Activated T-cell treated with anti-CD3 and anti-CD28 coated beads, Interleukin-2, amount 50 U/mL, for 72 hours (primary cell): Measurements from ENCODE around the gene CAMK1D. TPM values are rescaled to one million over a fixed set of nuclear protein-coding genes. Genes with fewer than 3 reads are reported as not detected.

ENCODE experiments used
- ATAC-seq, 2 donors: fragments of 150-1000 bp; cut with Tn5 transposase; replicated peaks in 1 of 2; 2 replicates each; pipeline ENCODE4 v1.10.0; 2021; ENCODE audit warnings: moderate library complexity in 2 of 2, mild to moderate bottlenecking in 1 of 2
- DNase-seq, 2 donors: peaks; one replicate each; pipeline ENCODE4 v3.0.0; 2021 to 2022; ENCODE audit warnings: mixed read lengths in 1 of 2
- H3K27ac Mint-ChIP-seq: one replicate; pipeline ENCODE4 v1.8.0; 2022; ENCODE audit warnings: mild to moderate bottlenecking, moderate library complexity, mixed read lengths
- H3K27me3 Mint-ChIP-seq: one replicate; pipeline ENCODE4 v1.8.0; 2022; ENCODE audit warnings: low read depth, mixed read lengths
- H3K36me3 Mint-ChIP-seq, 2 donors: one replicate each; pipeline ENCODE4 v1.8.0; 2022; ENCODE audit warnings: mixed read lengths in 2 of 2, mild to moderate bottlenecking in 1 of 2; ENCODE audit not compliant: insufficient read depth in 2 of 2
- H3K4me1 Mint-ChIP-seq: one replicate; pipeline ENCODE4 v1.8.0; 2022; ENCODE audit warnings: low read depth, mixed read lengths
- H3K4me3 Mint-ChIP-seq, 2 donors: one replicate each; pipeline ENCODE4 v1.8.0; 2022; ENCODE audit warnings: mild to moderate bottlenecking in 2 of 2, mixed read lengths in 2 of 2, moderate library complexity in 2 of 2
- H3K9me3 Mint-ChIP-seq, 2 donors: one replicate each; pipeline ENCODE4 v1.8.0; 2022; ENCODE audit warnings: mixed read lengths in 2 of 2
- total RNA-seq, 2 donors: library from RNA; stranded (reverse); gene quantifications; one replicate each; pipeline ENCODE4 v1.2.3, GENCODE V29; 2022

The CAMK1D gene
- total RNA-seq, 2 donors from 2014 or later: 19.9 to 25.3 TPM

DNA sequence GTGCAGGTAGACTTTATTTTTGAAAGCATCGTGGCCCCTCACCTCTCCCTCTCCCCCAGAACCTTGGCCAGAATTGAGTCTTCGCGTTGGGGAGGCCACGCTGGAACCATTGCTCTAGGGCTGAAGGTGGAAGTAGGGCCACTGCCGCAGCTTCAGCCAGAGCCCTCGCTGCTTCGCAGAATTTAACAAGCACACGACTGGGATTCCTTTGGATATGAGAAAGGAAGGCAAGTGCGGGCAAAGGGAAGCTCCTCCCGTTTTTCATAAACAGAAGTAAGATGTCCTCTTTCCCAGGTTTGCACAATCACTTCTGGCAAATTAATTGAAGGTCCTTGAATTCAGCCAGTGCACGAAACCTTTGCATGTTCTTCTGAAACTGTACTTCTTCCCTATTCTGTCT, 484.1 kb downstream of the CAMK1D start:
- H3K9me3 Mint-ChIP-seq: no peaks in the 10 kb centered on the region

DNA sequence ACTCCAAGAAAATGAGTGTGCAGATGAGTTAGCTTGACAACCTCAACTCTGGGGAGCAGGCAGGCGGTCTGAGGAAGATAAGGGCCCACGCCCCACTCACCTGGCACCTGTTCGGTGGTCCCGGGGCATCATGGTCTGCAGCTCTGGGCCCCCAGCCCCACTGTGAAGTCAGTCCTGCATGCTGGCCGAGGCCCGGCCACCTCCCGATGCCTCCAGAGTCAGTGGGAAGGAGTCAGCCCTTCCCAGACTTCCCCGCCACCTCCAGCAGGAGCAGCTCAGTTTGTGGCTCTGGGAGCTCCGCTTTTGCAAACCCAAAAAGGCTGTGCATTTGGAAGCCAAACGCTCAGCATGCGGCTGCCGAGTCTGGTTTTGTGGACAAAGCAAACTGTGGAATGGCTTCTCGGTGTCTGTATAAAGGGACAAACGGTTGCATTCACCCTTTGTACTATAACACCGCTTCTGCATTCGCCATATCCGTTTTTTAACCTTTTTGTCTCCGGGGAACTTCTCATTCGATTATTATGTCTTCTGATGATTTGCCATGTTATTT, 484.8 kb downstream of the CAMK1D start:
- Mint-ChIP-seq H3K4me1 (no peaks in the 10 kb centered on the region), H3K9me3 (no peaks in the 10 kb centered on the region), H3K36me3 (peaks cover 0 to 2% of the 10 kb centered on the region in 2 donors), H3K27ac (no peak overlapping the region), H3K27me3 (no peaks in the 10 kb centered on the region), H3K4me3 (no peak overlapping the region)
- ATAC-seq: no peak
- DNase-seq: no peak

More for the DNA sequence above, 484.1 kb downstream of the CAMK1D start:
- no peak for ATAC-seq
- H3K4me1 Mint-ChIP-seq: no peaks in the 10 kb centered on the region
- H3K27me3 Mint-ChIP-seq: no peaks in the 10 kb centered on the region
- H3K27ac Mint-ChIP-seq: no peak overlapping the region
- no peak overlapping the region for H3K4me3 Mint-ChIP-seq
- no peak for DNase-seq
- peaks cover 0 to 3% of the 10 kb centered on the region in 2 donors for H3K36me3 Mint-ChIP-seq

GRCh38 chr10:12834721-12835120, 485.4 kb downstream of the CAMK1D start:
- no peak overlapping the region for H3K4me3 Mint-ChIP-seq
- no peaks in the 10 kb centered on the region for H3K9me3 Mint-ChIP-seq
- ATAC-seq: no peak
- no peaks in the 10 kb centered on the region for H3K27me3 Mint-ChIP-seq
- H3K4me1 Mint-ChIP-seq: no peaks in the 10 kb centered on the region
- no peak for DNase-seq
- peaks cover 0 to under 1% of the 10 kb centered on the region in 2 donors for H3K36me3 Mint-ChIP-seq
- H3K27ac Mint-ChIP-seq: no peak overlapping the region

DNA sequence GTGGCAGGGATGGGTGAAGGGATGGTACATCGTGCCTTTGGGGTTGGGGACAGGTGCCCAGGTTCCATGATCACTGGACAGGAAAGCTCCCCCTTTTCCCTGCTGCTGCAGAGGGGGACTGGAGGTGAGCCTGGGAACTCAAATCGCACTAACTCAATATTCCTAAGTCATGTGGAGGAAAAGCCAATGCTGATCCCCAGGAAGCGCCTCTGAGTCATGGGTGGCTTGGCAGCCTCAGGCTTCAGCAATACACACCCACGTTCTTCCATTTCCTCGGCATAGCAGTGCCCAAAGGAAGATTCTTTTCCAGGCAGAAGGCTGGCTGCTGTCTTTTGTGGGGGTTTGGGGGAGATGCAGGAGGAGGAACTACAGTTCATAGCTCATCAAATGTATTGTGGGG, 486.4 kb downstream of the CAMK1D start:
- Mint-ChIP-seq H3K4me3 (no peak overlapping the region), H3K27ac (no peak overlapping the region), H3K36me3 (no peaks in the 10 kb centered on the region), H3K9me3 (no peaks in the 10 kb centered on the region), H3K4me1 (no peaks in the 10 kb centered on the region), H3K27me3 (no peaks in the 10 kb centered on the region)
- no peak for ATAC-seq
- DNase-seq: no peak

GRCh38 chr10:12838366-12838765, 489.0 kb downstream of the CAMK1D start:
- H3K4me1 Mint-ChIP-seq: no peaks in the 10 kb centered on the region
- H3K27ac Mint-ChIP-seq: no peak overlapping the region
- ATAC-seq (no peak), DNase-seq (no peak)
- H3K27me3 Mint-ChIP-seq: no peaks in the 10 kb centered on the region
- no peaks in the 10 kb centered on the region for H3K9me3 Mint-ChIP-seq
- H3K36me3 Mint-ChIP-seq: no peaks in the 10 kb centered on the region
- H3K4me3 Mint-ChIP-seq: no peak overlapping the region

DNA sequence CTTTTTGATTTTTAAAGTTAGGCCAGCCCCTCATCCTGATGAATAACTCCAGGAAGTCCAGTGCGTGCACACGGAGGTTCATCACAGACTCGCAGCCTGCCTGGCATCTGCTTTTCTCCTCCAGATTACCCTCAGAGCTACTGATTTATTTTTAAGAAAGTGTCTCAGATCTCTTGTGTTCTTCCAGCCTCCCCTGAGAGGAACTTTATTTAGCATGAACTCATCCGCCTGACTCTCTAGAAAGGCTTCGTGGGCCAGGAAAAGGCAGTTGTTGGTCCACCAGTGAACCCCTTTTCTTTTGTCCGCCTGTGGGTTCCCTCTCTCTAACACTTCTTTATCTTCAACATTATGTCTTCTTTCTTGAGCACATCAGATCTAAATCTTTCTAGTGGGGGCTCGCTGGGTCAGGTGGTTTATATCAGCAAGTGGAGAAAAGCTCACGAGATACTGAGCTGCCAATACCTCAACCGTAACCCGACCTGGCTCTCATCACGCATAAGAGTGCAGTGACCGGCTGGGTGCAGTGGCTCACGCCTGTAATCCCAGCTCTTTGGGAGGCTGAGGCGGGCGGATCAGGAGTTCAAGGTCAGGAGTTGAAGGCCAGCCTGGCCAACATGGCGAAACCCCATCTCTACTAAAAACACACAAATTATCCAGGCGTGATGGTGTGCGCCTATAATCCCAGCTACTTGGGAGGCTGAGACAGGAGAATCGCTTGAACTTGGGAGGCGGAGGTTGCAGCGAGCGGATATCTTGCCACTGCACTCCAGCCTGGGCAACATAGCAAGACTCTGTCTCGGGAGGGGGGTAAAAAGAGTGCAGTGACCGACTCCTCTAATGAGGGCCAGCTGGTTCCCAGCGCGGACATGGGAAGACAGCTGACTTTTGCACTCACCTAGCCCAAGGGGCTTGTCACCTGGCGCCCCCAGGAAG, 489.9 kb downstream of the CAMK1D start:
- no peaks in the 10 kb centered on the region for H3K36me3 Mint-ChIP-seq
- no peaks in the 10 kb centered on the region for H3K4me1 Mint-ChIP-seq
- no peak for ATAC-seq
- no peak overlapping the region for H3K27ac Mint-ChIP-seq
- no peaks in the 10 kb centered on the region for H3K27me3 Mint-ChIP-seq
- no peaks in the 10 kb centered on the region for H3K9me3 Mint-ChIP-seq
- no peak overlapping the region for H3K4me3 Mint-ChIP-seq
- no peak for DNase-seq

DNA sequence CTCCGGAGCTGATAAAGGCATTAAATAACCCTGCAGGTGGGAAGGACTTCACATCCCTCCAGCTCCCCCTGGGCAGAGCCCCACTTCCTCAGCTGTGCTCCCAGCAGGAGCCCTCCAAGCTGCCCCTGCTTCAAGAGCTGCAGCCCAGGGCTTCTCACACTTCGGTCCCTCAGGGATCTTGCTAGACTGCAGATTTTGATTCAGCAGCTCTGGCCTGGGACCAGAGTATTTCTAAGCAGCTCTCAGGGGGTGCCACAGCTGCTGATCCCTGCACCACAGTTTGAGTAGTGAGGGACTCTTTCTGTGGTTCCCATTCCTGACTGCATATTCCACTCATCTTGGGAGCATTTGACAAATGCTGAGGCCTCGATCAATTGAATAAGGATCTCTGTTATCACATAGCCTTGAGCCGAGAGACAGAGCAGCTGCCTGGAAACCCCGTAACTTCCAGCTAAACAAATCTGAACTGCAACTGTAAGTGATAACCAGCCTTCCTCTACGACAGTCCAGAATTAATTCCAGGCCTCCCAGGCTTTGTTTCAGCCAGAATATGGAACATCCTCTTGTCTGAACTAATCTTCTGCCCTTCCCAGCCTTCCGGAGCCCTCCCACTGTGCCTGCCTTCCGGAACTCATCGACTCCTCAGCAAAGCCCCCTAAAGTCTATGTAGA, 490.7 kb downstream of the CAMK1D start:
- ATAC-seq (no peak), DNase-seq (no peak)
- H3K36me3 Mint-ChIP-seq: no peaks in the 10 kb centered on the region
- no peak overlapping the region for H3K27ac Mint-ChIP-seq
- H3K4me3 Mint-ChIP-seq: no peak overlapping the region
- no peaks in the 10 kb centered on the region for H3K4me1 Mint-ChIP-seq
- no peaks in the 10 kb centered on the region for H3K9me3 Mint-ChIP-seq
- H3K27me3 Mint-ChIP-seq: peaks cover 6% of the 10 kb centered on the region

DNA sequence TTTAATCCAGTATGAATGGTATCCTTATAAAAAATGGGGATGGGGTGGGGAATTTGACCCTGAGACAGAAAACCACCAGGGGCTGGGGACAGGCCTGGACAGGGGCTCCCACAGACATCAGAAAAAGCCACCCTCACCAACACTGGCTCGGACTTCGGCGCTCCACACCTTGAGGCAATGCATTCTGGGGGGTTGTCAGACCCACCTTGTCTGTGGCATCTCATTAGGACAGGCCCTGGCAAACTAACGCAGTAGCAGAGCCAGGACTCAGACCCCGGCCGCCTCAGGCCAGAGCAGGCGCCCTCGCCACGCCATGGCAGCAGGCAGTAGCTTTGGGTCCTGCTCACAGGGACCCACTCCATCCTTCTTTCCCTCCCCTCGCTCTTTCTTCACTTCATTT, 492.1 kb downstream of the CAMK1D start:
- no peak overlapping the region for H3K4me3 Mint-ChIP-seq
- H3K27me3 Mint-ChIP-seq: peaks cover 9% of the 10 kb centered on the region
- H3K27ac Mint-ChIP-seq: no peak overlapping the region
- no peaks in the 10 kb centered on the region for H3K9me3 Mint-ChIP-seq
- DNase-seq: no peak
- H3K36me3 Mint-ChIP-seq: no peaks in the 10 kb centered on the region
- H3K4me1 Mint-ChIP-seq: no peaks in the 10 kb centered on the region
- ATAC-seq: no peak

GRCh38 chr10:12841826-12842225, 492.5 kb downstream of the CAMK1D start:
- DNase-seq: no peak
- no peaks in the 10 kb centered on the region for H3K9me3 Mint-ChIP-seq
- peak overlapping the region; percentile 13 for H3K27ac Mint-ChIP-seq
- H3K27me3 Mint-ChIP-seq: peaks cover 11% of the 10 kb centered on the region
- H3K4me3 Mint-ChIP-seq: no peak overlapping the region
- no peaks in the 10 kb centered on the region for H3K4me1 Mint-ChIP-seq
- no peaks in the 10 kb centered on the region for H3K36me3 Mint-ChIP-seq
- no peak for ATAC-seq

DNA sequence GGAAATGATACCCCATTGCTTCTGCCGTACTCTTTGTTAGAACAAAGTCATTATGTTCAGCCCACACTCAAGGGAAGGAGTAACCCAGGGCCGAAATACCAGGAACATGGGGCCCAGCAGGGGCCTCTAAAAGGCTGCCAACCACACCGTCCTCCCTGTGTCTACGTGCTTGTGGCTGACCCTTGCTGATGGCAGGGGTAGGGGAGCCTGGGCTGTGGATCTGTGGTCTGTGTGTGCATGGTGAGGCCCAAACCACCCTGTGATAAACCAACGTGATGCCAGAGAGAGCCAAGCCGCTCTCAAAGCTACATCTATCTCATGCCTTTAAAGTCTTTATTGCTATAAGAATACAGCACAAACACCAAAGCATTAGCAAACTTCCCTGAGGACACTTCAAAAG, 493.0 kb downstream of the CAMK1D start:
- Mint-ChIP-seq H3K9me3 (no peaks in the 10 kb centered on the region), H3K27me3 (peaks cover 15% of the 10 kb centered on the region), H3K36me3 (no peaks in the 10 kb centered on the region), H3K4me3 (no peak overlapping the region), H3K27ac (no peak overlapping the region), H3K4me1 (no peaks in the 10 kb centered on the region)
- ATAC-seq (no peak), DNase-seq (no peak)

DNA sequence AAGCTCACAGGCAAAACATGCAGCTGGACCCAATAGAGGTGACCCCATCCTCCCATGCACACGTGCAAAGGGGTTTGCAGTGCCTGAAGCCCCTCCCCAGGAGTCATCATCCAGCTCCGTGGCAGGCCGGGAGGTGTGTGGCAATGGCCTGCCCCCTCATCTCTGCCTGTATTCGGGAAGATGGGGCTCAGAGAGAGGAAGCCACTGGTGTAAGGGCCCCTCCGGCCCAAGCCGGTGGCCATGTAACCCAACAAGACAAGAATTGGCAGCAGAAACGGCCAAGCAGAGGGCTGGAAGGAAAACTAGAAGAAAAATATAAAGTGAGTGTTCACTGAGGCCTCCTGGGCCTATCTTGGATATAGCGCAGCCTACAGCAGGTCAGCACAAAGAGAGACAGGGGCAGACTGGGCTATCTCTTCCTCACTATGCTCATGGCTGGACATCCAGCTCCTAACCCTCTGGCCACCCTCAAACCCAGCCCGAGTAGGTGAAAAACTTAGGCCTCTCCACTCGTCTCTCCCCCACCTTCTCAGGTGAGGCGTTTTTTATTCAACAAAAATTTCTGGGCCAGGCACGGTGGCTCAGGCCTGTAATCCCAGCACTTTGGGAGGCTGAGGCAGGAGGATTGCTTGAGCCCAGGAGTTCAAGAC, 494.1 kb downstream of the CAMK1D start:
- Mint-ChIP-seq H3K27ac (no peak overlapping the region), H3K27me3 (peaks cover 18% of the 10 kb centered on the region), H3K4me3 (no peak overlapping the region), H3K9me3 (no peaks in the 10 kb centered on the region), H3K4me1 (no peaks in the 10 kb centered on the region), H3K36me3 (no peaks in the 10 kb centered on the region)
- ATAC-seq: no peak
- DNase-seq: no peak

- no peak overlapping the region for H3K27ac Mint-ChIP-seq
- no peaks in the 10 kb centered on the region for H3K9me3 Mint-ChIP-seq
- H3K4me3 Mint-ChIP-seq: no peak overlapping the region
- peaks cover 10% of the 10 kb centered on the region for H3K4me1 Mint-ChIP-seq
- no peaks in the 10 kb centered on the region for H3K36me3 Mint-ChIP-seq
- peaks cover 23% of the 10 kb centered on the region for H3K27me3 Mint-ChIP-seq
- no peak for DNase-seq
- no peak for ATAC-seq
Measured at GRCh38 chr10:12844811-12845483, 495.6 kb downstream of the CAMK1D start.
